Hepatic stellate cell (primary cell): Measurements from ENCODE around the gene ADH1A.
"Not testable (repeated sequence)": the region's sequence is repeated elsewhere in the genome, so short reads cannot be mapped to it uniquely, and the experiment has no call there.

Source experiments
- DNase-seq: peaks from one replicate; pipeline ENCODE4 v3.0.0; 2011; ENCODE audit warnings: low spot score

Gene ADH1A

GRCh38 chr4:99281261-99281660 is 9.5 kb downstream of the ADH1A start:
- no peak for DNase-seq

- DNase-seq, result no peak
Measured at GRCh38 chr4:99276417-99276816, 14.4 kb downstream of the ADH1A start.

- no peak for DNase-seq
Measured at GRCh38 chr4:99275885-99276284, 14.9 kb downstream of the ADH1A start.

DNA sequence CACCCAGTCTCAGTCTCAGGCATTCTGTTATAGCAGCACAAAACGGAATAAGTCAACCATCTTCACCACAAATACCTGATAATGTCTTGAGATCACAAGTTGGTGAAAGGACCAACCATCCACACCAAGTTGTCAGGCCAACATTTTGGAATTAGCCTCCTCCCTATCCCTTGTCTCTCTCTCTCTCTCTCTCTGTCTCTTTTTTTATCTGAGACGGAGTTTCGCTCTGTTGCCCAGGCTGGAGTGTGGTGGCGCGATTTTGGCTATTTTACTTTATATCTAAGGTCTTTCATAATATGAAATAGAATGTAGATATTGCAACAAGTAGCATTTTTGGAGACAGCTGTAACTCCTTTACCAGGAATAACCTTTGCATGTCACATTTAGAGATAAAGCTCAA is 15.7 kb downstream of the ADH1A start:
- DNase-seq, result no peak

GRCh38 chr4:99273704-99274103 is 17.1 kb downstream of the ADH1A start:
- no peak for DNase-seq

- DNase-seq, result no peak
Measured at GRCh38 chr4:99264927-99265326, 25.9 kb downstream of the ADH1A start.

- DNase-seq, result no peak
Measured at GRCh38 chr4:99252746-99253145, 38.0 kb downstream of the ADH1A start.

DNA sequence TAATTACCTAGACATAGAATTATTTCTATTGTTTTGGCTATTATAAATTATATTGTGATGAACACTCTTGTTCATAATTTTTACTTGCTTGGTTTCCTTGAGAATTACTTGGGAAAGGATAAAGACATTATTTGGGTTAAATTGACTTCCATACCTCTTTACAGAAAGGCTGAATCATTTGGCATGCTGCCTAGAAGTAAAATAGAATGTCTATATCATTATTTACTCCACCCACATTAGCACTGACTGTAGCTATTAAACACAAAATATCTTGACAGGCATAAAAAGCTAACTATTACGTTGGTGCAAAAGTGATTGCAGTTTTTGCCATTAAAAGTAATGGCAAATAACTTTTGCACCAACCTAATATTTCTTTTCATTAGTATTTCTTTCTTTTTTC is 42.1 kb downstream of the ADH1A start:
- no peak for DNase-seq

GRCh38 chr4:99235955-99236354 is 54.8 kb downstream of the ADH1A start:
- no peak for DNase-seq

GRCh38 chr4:99234331-99235010 is 56.3 kb downstream of the ADH1A start:
- no peak for DNase-seq

- not testable (repeated sequence) for DNase-seq
Measured at GRCh38 chr4:99233397-99233796, 57.4 kb downstream of the ADH1A start.

- DNase-seq, result not testable (repeated sequence)
Measured at GRCh38 chr4:99228706-99229105, 62.1 kb downstream of the ADH1A start.

GRCh38 chr4:99227646-99228045 is 63.1 kb downstream of the ADH1A start:
- not testable (repeated sequence) for DNase-seq
